Measurements from ENCODE around the gene SNRPA1.

GRCh38 chr15:101329867-101330380 is 34.9 kb upstream of the SNRPA1 start:
- TF ChIP-seq EZH2 (IDR thresholded peaks at IDR 0.05; ENCODE audit: insufficient read depth, poor library complexity, severe bottlenecking), result no peak
- TF ChIP-seq EZH2phosphoT487 (IDR thresholded peaks at IDR 0.05; ENCODE audit: insufficient read depth, low read depth), result no peak
